IPS-15b (cell line): ENCODE measurements around the gene TRIM58.
A peak's percentile ranks its signal among the peaks of the same experiment; 100 is the strongest.

ENCODE experiments used
- H3K27me3 ChIP-seq: one replicate; pipeline ENCODE4 v1.6.1; 2013; ENCODE audit warnings: low read length; ENCODE audit not compliant: control insufficient read depth, insufficient read depth
- H3K36me3 ChIP-seq: one replicate; pipeline ENCODE4 v1.6.1; 2013; ENCODE audit warnings: low read length; ENCODE audit not compliant: control insufficient read depth, insufficient read depth
- H3K4me1 ChIP-seq: one replicate; pipeline ENCODE4 v1.6.1; 2013; ENCODE audit warnings: mild to moderate bottlenecking, low read length; ENCODE audit not compliant: control insufficient read depth, insufficient read depth
- H3K4me3 ChIP-seq: one replicate; pipeline ENCODE4 v1.5.1; 2013; ENCODE audit warnings: low read depth, low read length
- H3K9ac ChIP-seq: one replicate; pipeline ENCODE4 v1.6.1; 2013; ENCODE audit warnings: low read depth, mild to moderate bottlenecking, low read length
- H3K9me3 ChIP-seq: one replicate; pipeline ENCODE4 v1.6.1; 2013; ENCODE audit warnings: mild to moderate bottlenecking, low read length; ENCODE audit not compliant: control insufficient read depth, insufficient read depth

The TRIM58 gene

GRCh38 chr1:247848346-247848745, 8.6 kb upstream of the TRIM58 start:
- no peak overlapping the region for H3K4me3 ChIP-seq
- no peak overlapping the region for H3K9ac ChIP-seq
- no peaks in the 10 kb centered on the region for H3K27me3 ChIP-seq
- H3K9me3 ChIP-seq: no peaks in the 10 kb centered on the region
- H3K4me1 ChIP-seq: peaks cover 9% of the 10 kb centered on the region
- no peaks in the 10 kb centered on the region for H3K36me3 ChIP-seq

- H3K36me3 ChIP-seq: no peaks in the 10 kb centered on the region
- H3K4me3 ChIP-seq: no peak overlapping the region
- no peaks in the 10 kb centered on the region for H3K9me3 ChIP-seq
- no peaks in the 10 kb centered on the region for H3K27me3 ChIP-seq
- H3K9ac ChIP-seq: no peak overlapping the region
- peaks cover 6% of the 10 kb centered on the region for H3K4me1 ChIP-seq
Observed at GRCh38 chr1:247849616-247850015, 7.4 kb upstream of the TRIM58 start.

DNA sequence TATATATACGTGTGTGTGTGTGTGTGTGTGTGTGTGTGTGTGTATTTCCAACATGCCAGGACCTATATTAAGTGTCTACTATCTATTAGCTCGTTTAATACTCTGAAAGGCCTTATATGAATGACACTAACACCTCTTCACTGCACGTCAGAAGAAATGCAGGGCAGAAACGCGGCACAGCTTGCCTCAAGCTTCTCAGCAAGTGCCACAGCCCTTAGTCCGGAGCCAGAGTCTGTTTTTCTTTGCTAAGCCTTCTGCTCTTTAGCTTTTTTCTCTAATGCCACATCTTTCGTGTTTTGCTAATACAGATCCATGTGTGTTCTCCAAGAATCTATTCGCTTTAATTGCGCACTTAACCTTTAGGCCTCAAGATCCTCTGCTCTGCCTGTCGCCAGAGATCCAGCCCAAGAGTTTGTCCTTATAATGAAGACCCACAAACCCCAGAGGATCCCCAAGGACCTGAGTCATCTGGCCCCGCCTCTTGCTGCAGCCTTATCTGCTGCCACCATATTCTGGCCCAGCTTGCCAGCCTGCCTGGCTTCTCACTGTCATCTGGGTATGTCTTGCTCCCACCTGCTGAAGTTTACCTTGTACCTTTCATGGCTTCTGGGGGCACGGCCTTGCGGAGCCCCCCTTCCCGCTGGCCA, 2.0 kb upstream of the TRIM58 start:
- H3K27me3 ChIP-seq: peaks cover 8% of the 10 kb centered on the region
- H3K9me3 ChIP-seq: no peaks in the 10 kb centered on the region
- no peak overlapping the region for H3K4me3 ChIP-seq
- H3K36me3 ChIP-seq: no peaks in the 10 kb centered on the region
- no peaks in the 10 kb centered on the region for H3K4me1 ChIP-seq
- H3K9ac ChIP-seq: no peak overlapping the region

- H3K4me1 ChIP-seq: no peaks in the 10 kb centered on the region
- no peak overlapping the region for H3K9ac ChIP-seq
- H3K36me3 ChIP-seq: no peaks in the 10 kb centered on the region
- H3K9me3 ChIP-seq: no peaks in the 10 kb centered on the region
- H3K4me3 ChIP-seq: no peak overlapping the region
- H3K27me3 ChIP-seq: peaks cover 8% of the 10 kb centered on the region
Observed at GRCh38 chr1:247855911-247856310, 1.1 kb upstream of the TRIM58 start.

DNA sequence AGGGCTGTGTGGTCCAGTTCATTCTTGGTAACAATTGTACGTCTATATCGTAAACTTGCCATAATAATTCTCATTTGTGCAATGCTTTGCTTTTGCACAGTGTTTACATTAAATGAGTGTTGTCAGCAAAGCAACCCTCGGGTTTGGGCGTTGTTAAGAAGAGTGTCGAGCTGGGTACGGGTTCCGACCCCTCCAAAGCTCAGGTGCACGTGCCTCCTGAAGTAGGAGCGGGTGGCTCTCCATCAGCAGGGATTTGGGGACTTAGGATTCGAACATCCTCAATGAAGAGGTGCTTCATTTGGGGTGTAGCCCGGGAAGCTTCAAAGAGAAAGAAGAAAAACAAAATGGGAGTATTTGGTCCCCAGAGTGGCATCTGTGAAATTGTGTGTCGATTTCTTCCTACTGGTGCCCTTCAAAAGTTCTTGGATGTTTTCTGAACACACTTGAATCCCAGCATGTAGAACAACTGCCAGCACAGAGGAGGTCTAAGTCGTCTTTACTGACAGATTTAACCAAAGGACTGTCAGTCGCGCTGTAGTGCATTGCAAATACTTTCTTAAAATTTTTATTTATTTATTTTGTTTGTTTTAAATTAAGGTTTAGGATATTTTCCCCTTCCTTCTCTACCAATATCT, 1.1 kb downstream of the TRIM58 start:
- H3K36me3 ChIP-seq: no peaks in the 10 kb centered on the region
- H3K27me3 ChIP-seq: peaks cover 8% of the 10 kb centered on the region
- no peaks in the 10 kb centered on the region for H3K4me1 ChIP-seq
- peak overlapping the region; percentile 66 for H3K4me3 ChIP-seq
- H3K9ac ChIP-seq: no peak overlapping the region
- H3K9me3 ChIP-seq: no peaks in the 10 kb centered on the region

DNA sequence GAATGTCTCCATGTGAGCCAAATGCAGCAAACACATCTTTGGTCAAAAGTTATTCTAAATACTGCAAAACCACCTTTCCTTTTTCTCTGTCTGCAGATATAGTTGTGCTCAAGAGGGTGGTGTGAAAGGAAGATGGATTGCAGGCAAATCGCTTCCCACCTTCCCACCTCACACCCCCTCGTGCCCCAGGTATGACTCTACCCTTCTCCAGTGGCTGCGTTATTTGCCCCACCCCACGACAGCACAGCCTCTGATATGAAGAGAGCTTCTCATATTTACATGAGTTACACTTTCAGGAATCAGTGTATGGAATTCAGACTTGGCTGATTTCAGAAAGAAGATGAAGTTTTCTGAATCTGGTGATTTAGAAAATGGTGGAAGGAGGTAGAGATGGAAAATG, 5.8 kb downstream of the TRIM58 start:
- Histone ChIP-seq H3K9me3 (no peaks in the 10 kb centered on the region), H3K27me3 (peaks cover 7% of the 10 kb centered on the region), H3K9ac (no peak overlapping the region), H3K36me3 (no peaks in the 10 kb centered on the region), H3K4me1 (no peaks in the 10 kb centered on the region), H3K4me3 (no peak overlapping the region)

GRCh38 chr1:247864644-247865043, 7.7 kb downstream of the TRIM58 start:
- peaks cover 2% of the 10 kb centered on the region for H3K36me3 ChIP-seq
- H3K4me1 ChIP-seq: no peaks in the 10 kb centered on the region
- no peaks in the 10 kb centered on the region for H3K27me3 ChIP-seq
- no peaks in the 10 kb centered on the region for H3K9me3 ChIP-seq
- no peak overlapping the region for H3K4me3 ChIP-seq
- H3K9ac ChIP-seq: no peak overlapping the region

- H3K27me3 ChIP-seq: no peaks in the 10 kb centered on the region
- no peak overlapping the region for H3K9ac ChIP-seq
- no peaks in the 10 kb centered on the region for H3K9me3 ChIP-seq
- no peak overlapping the region for H3K4me3 ChIP-seq
- H3K4me1 ChIP-seq: no peaks in the 10 kb centered on the region
- H3K36me3 ChIP-seq: peaks cover 2% of the 10 kb centered on the region
Observed at GRCh38 chr1:247865416-247865815, 8.4 kb downstream of the TRIM58 start.

GRCh38 chr1:247883346-247883745, 26.4 kb downstream of the TRIM58 start:
- H3K9me3 ChIP-seq: no peaks in the 10 kb centered on the region
- H3K9ac ChIP-seq: no peak overlapping the region
- no peaks in the 10 kb centered on the region for H3K27me3 ChIP-seq
- H3K4me1 ChIP-seq: no peaks in the 10 kb centered on the region
- H3K4me3 ChIP-seq: no peak overlapping the region
- no peaks in the 10 kb centered on the region for H3K36me3 ChIP-seq

DNA sequence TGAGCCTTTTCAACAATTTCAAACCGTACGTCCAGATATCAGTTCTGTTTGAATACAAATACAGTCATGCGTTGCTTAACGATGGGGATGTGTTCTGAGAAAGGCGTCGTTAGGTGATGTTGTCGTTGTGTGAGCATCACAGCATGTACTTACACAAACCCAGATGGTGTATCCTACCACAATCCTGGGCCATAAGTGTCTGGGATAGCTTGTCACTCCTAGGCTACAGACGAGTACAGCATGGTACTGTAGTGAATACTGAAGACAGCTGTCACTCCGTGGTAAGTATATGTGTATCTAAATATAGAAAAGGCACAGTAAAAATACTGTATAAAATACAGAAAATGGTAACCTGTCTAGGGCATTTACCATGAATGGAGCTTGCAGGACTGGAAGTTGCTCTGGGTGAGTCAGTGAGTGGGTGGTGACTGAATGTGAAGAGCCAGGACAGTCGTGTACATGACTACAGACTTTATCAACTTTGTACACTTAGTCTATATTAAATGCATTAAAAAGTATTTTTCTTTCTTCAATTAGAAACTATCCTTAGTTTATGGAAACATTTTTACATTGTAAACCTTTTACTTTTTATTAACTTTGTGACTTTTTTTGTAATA, 27.9 kb downstream of the TRIM58 start:
- H3K4me1 ChIP-seq: no peaks in the 10 kb centered on the region
- no peak overlapping the region for H3K9ac ChIP-seq
- H3K9me3 ChIP-seq: no peaks in the 10 kb centered on the region
- H3K4me3 ChIP-seq: no peak overlapping the region
- no peaks in the 10 kb centered on the region for H3K27me3 ChIP-seq
- no peaks in the 10 kb centered on the region for H3K36me3 ChIP-seq

DNA sequence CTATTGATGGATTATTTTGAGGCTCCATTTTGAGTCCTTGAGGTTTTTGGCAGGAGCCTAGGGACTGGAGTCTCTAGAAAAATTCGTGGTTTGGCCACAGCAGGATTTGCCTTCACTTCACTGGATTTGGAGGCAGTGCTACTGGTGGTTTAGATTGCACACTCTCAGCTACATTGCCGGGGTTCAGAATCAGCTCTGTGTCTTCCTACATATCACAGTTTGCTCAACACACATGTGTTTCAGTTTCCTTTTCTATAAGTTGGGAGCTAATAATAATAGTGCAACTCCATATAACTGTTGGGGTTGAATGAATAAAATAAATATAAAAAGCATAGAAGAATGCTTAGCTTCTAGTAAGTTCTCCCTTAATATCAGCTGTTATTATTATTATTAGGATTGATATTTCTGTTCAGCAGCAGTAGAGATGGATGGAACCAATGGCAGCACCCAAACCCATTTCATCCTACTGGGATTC, 38.2 kb downstream of the TRIM58 start, which contains the start of gene OR2W3:
OR2W3 (plus strand) TSS at position 425 of the 475 bp plus-strand sequence; CDS start at position 425, 0 bp downstream.
- Histone ChIP-seq H3K9me3 (no peaks in the 10 kb centered on the region), H3K27me3 (no peaks in the 10 kb centered on the region), H3K9ac (no peak within 1 kb of the TSS), H3K4me3 (no peak within 1 kb of the TSS), H3K4me1 (no peaks in the 10 kb centered on the region), H3K36me3 (no peaks in the 10 kb centered on the region)

DNA sequence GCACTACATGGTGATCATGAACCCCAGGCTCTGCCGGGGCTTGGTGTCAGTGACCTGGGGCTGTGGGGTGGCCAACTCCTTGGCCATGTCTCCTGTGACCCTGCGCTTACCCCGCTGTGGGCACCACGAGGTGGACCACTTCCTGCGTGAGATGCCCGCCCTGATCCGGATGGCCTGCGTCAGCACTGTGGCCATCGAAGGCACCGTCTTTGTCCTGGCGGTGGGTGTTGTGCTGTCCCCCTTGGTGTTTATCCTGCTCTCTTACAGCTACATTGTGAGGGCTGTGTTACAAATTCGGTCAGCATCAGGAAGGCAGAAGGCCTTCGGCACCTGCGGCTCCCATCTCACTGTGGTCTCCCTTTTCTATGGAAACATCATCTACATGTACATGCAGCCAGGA, 39.0 kb downstream of the TRIM58 start:
- Histone ChIP-seq H3K36me3 (no peaks in the 10 kb centered on the region), H3K9me3 (no peaks in the 10 kb centered on the region), H3K27me3 (no peaks in the 10 kb centered on the region), H3K4me1 (no peaks in the 10 kb centered on the region), H3K4me3 (no peak overlapping the region), H3K9ac (no peak overlapping the region)
